CD4-positive, alpha-beta T cell (primary cell): ENCODE data around the gene PIMREG. TPM values are rescaled to one million over a fixed set of nuclear protein-coding genes. Genes with fewer than 3 reads are reported as not detected.

Experiments
- ATAC-seq: fragments of 200-7000 bp; cut with Tn5 transposase; one replicate; pipeline ENCODE4 v1.10.0; 2022; ENCODE audit warnings: mild to moderate bottlenecking; ENCODE audit not compliant: poor library complexity
- CTCF ChIA-PET: fragments of 350-600 bp; sonication (Branson Sonifier 250); formaldehyde crosslinking; loops from one replicate; lab custom pipeline; 2021; ENCODE audit warnings: antibody characterized with exemption, inconsistent platforms; lab: Charles Lee
- POLR2A ChIA-PET: fragments of 350-600 bp; sonication (Branson Sonifier 250); formaldehyde crosslinking; loops from one replicate; lab custom pipeline; 2021; ENCODE audit warnings: antibody characterized with exemption, inconsistent platforms; lab: Charles Lee
- DNase-seq, 14 experiments: peaks; one replicate each; pipeline ENCODE4 v3.0.0-alpha.2; 2013 to 2020; ENCODE audit warnings: mixed read lengths in 2 of 14
- H3K27ac ChIP-seq, 2 donors: one replicate each; pipeline versions ENCODE4 v1.5.1 to v1.7.0; 2013; ENCODE audit warnings: low read length in 2 of 2, low read depth in 1 of 2, mild to moderate bottlenecking in 1 of 2
- H3K27me3 ChIP-seq, 2 experiments: 1 replicate in 1 of 2; 2 replicates in 1 of 2; pipeline versions ENCODE4 v1.6.1 to v1.7.0; 2013; ENCODE audit warnings: low read length in 2 of 2, control low read depth in 1 of 2, mild to moderate bottlenecking in 1 of 2, moderate library complexity in 1 of 2; ENCODE audit not compliant: insufficient read depth in 2 of 2, control insufficient read depth in 1 of 2
- H3K36me3 ChIP-seq: one replicate; pipeline ENCODE4 v1.6.1; 2013; ENCODE audit warnings: low read length, control low read depth; ENCODE audit not compliant: insufficient read depth
- H3K4me1 ChIP-seq: one replicate; pipeline ENCODE4 v1.6.1; 2013; ENCODE audit warnings: low read length, control low read depth; ENCODE audit not compliant: insufficient read depth
- H3K4me3 ChIP-seq: one replicate; pipeline ENCODE4 v1.5.1; 2013; ENCODE audit warnings: mild to moderate bottlenecking, low read length, moderate library complexity
- H3K9me3 ChIP-seq, 2 experiments: 1 replicate in 1 of 2; 2 replicates in 1 of 2; pipeline versions ENCODE4 v1.6.1 to v1.7.0; 2013; ENCODE audit warnings: low read length in 2 of 2, mild to moderate bottlenecking in 2 of 2, control low read depth in 1 of 2, moderate library complexity in 1 of 2; ENCODE audit not compliant: control insufficient read depth in 1 of 2, insufficient read depth in 1 of 2
- H3K27ac Mint-ChIP-seq: one replicate; pipeline ENCODE4 v1.8.0; 2020; ENCODE audit warnings: mixed read lengths
- H3K27me3 Mint-ChIP-seq: one replicate; pipeline ENCODE4 v1.8.0; 2021; ENCODE audit warnings: mixed read lengths
- H3K36me3 Mint-ChIP-seq: one replicate; pipeline ENCODE4 v1.8.0; 2021; ENCODE audit warnings: low read depth, mixed read lengths
- H3K4me1 Mint-ChIP-seq: one replicate; pipeline ENCODE4 v1.8.0; 2021; ENCODE audit warnings: low read depth, mixed read lengths
- H3K4me3 Mint-ChIP-seq: one replicate; pipeline ENCODE4 v1.8.0; 2020; ENCODE audit warnings: mild to moderate bottlenecking, mixed read lengths
- H3K9me3 Mint-ChIP-seq: one replicate; pipeline ENCODE4 v1.8.0; 2020; ENCODE audit warnings: mixed read lengths
- CTCF ChIP-seq: fragments of 200-600 bp; IDR thresholded peaks from one replicate; pipeline ENCODE4 v1.8.0; 2022; ENCODE audit warnings: antibody characterized with exemption, mild to moderate bottlenecking
- intact Hi-C, 2 experiments: fragments of 100-400 bp; cut with DNase I in 1 of 2; cut with micrococcal nuclease in 1 of 2; formaldehyde crosslinking; loops; one replicate each; pipeline versions ENCODE4 v1.15.1 to v1.9.0; 2023 to 2025; cut with DNase I, micrococcal nuclease
- total RNA-seq, 174 experiments: library from RNA in 2 of 174; stranded (reverse) in 2 of 174; gene quantifications; one replicate each; pipeline ENCODE4 v1.2.3 and lab custom pipeline; 2021 to 2026

The PIMREG gene
- total RNA-seq, 2 experiments from 2014 or later = not detected

DNA sequence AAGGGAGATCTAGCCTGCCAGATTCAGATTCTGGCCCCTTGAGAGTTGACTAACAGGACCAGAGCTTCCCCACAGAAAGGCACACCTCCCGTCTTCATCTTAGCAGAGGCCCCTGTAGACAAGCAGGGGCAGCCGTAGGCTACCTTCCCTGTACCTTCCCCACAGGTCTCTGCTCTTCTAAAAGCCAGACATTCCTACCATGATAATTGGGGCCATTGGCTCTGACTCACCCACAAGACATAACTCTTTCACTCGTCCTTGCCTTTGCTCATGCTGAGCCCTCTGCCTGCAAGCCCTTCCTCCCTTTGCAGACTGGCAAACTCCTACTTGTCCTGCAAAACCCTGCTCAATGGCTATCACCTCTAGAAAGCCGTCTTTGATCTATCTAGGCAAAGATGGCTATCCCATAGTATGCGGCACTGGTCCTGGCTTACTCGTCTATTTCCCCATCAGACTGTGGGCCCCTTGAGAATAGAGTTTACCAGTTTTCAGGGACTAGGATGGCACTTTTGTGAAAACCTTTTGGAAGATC is 43.8 kb downstream of the PIMREG start:
- Mint-ChIP-seq H3K4me1 (no peaks in the 10 kb centered on the region), H3K4me3 (no peak overlapping the region), H3K27me3 (no peaks in the 10 kb centered on the region), H3K9me3 (no peaks in the 10 kb centered on the region), H3K27ac (no peak overlapping the region), H3K36me3 (no peaks in the 10 kb centered on the region)
- ATAC-seq (no peak), DNase-seq (no peak)
- no peak overlapping the region for H3K4me3 ChIP-seq
- H3K36me3 ChIP-seq = no peaks in the 10 kb centered on the region
- ChIA-PET CTCF (no interaction called here), POLR2A (no interaction called here)
- no peaks in the 10 kb centered on the region for H3K4me1 ChIP-seq
- H3K27ac ChIP-seq = no peak overlapping the region
- peaks cover 0 to 5% of the 10 kb centered on the region in 2 experiments for H3K27me3 ChIP-seq
- no peaks in the 10 kb centered on the region for H3K9me3 ChIP-seq
- no peak for TF ChIP-seq CTCF
- intact Hi-C loops = loop anchor here in 1 of 2 experiments (10.0 kb wide), 1 partner anchor 237 kb away; no protein-coding TSS in a partner anchor

- ChIA-PET CTCF (no interaction called here), POLR2A (no interaction called here)
- TF ChIP-seq CTCF = no peak
- intact Hi-C loops = loop anchor here in 1 of 2 experiments (10.0 kb wide), 1 partner anchor 236 kb away; no protein-coding TSS in a partner anchor
- no peak for ATAC-seq
- H3K9me3 ChIP-seq = no peaks in the 10 kb centered on the region
- Mint-ChIP-seq H3K27me3 (no peaks in the 10 kb centered on the region), H3K36me3 (no peaks in the 10 kb centered on the region), H3K27ac (no peak overlapping the region), H3K4me1 (no peaks in the 10 kb centered on the region), H3K9me3 (no peaks in the 10 kb centered on the region), H3K4me3 (no peak overlapping the region)
- H3K27ac ChIP-seq = no peak overlapping the region
- H3K4me1 ChIP-seq = no peaks in the 10 kb centered on the region
- no peak for DNase-seq
- no peaks in the 10 kb centered on the region for H3K36me3 ChIP-seq
- H3K4me3 ChIP-seq = no peak overlapping the region
- peaks cover 0 to 5% of the 10 kb centered on the region in 2 experiments for H3K27me3 ChIP-seq
Measured at GRCh38 chr17:6489016-6489550, 44.8 kb downstream of the PIMREG start.

DNA sequence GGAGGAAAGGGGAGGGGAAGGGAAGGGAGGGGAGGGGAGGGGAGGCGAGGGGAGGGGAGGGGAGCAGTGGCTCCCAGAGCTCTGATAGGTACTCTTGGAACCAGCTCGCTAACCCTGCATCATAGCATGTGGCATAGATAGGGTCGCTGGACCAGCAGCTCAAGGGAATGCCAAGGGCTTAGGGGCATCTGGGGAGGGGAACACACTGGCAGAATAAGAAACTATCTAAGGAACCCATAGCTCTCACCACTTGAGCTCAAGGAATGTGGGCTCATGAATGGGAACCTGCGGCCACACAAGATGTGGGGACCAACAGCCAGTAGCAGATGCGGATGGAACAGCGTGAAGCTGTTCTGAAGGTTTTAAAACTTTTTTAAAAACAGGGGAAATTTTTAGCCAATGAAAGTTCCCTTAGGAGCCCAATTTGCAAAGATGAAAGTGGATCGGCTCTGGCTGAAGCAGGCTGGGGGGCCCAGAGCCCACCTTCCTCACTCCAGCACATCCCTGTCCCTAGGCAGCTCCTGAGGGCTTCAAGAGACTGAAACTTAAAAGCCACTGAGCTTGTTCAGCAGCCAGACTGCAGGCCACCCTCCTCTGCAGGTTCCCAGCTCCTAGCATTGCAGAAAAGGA is 46.9 kb downstream of the PIMREG start:
- CTCF ChIA-PET = interaction anchor here (2.0 kb wide), 1 partner anchor 18 kb away, joined by 5 read pairs; no protein-coding TSS in a partner anchor

More for the DNA sequence above, 46.9 kb downstream of the PIMREG start:
- no peaks in the 10 kb centered on the region for H3K36me3 Mint-ChIP-seq
- no peaks in the 10 kb centered on the region for H3K27me3 Mint-ChIP-seq
- H3K9me3 Mint-ChIP-seq = no peaks in the 10 kb centered on the region
- POLR2A ChIA-PET = no interaction called here
- TF ChIP-seq CTCF = no peak
- peaks cover 9% of the 10 kb centered on the region for H3K4me1 ChIP-seq
- no peak overlapping the region for H3K4me3 ChIP-seq
- H3K27me3 ChIP-seq = peaks cover 0 to 5% of the 10 kb centered on the region in 2 experiments
- intact Hi-C loops = no loop called here
- H3K27ac Mint-ChIP-seq = no peak overlapping the region
- H3K4me1 Mint-ChIP-seq = peaks cover 9% of the 10 kb centered on the region
- H3K36me3 ChIP-seq = no peaks in the 10 kb centered on the region
- H3K27ac ChIP-seq = no peak overlapping the region
- H3K4me3 Mint-ChIP-seq = no peak overlapping the region
- no peaks in the 10 kb centered on the region for H3K9me3 ChIP-seq
- no peak for ATAC-seq
- DNase-seq = no peak
